CD4-positive, alpha-beta T cell (primary cell): ENCODE results near the gene MAST4. TPM values are rescaled to one million over a fixed set of nuclear protein-coding genes. Genes with fewer than 3 reads are reported as not detected.

Experiments used
- ATAC-seq: fragments of 200-7000 bp; cut with Tn5 transposase; one replicate; pipeline ENCODE4 v1.10.0; 2022; ENCODE audit warnings: mild to moderate bottlenecking; ENCODE audit not compliant: poor library complexity
- CTCF ChIA-PET: fragments of 350-600 bp; sonication (Branson Sonifier 250); formaldehyde crosslinking; loops from one replicate; lab custom pipeline; 2021; ENCODE audit warnings: antibody characterized with exemption, inconsistent platforms; lab: Charles Lee
- POLR2A ChIA-PET: fragments of 350-600 bp; sonication (Branson Sonifier 250); formaldehyde crosslinking; loops from one replicate; lab custom pipeline; 2021; ENCODE audit warnings: antibody characterized with exemption, inconsistent platforms; lab: Charles Lee
- DNase-seq, 14 experiments: peaks; one replicate each; pipeline ENCODE4 v3.0.0-alpha.2; 2013 to 2020; ENCODE audit warnings: mixed read lengths in 2 of 14
- H3K27ac ChIP-seq, 2 donors: one replicate each; pipeline versions ENCODE4 v1.5.1 to v1.7.0; 2013; ENCODE audit warnings: low read length in 2 of 2, low read depth in 1 of 2, mild to moderate bottlenecking in 1 of 2
- H3K27me3 ChIP-seq, 2 experiments: 1 replicate in 1 of 2; 2 replicates in 1 of 2; pipeline versions ENCODE4 v1.6.1 to v1.7.0; 2013; ENCODE audit warnings: low read length in 2 of 2, control low read depth in 1 of 2, mild to moderate bottlenecking in 1 of 2, moderate library complexity in 1 of 2; ENCODE audit not compliant: insufficient read depth in 2 of 2, control insufficient read depth in 1 of 2
- H3K36me3 ChIP-seq: one replicate; pipeline ENCODE4 v1.6.1; 2013; ENCODE audit warnings: low read length, control low read depth; ENCODE audit not compliant: insufficient read depth
- H3K4me1 ChIP-seq: one replicate; pipeline ENCODE4 v1.6.1; 2013; ENCODE audit warnings: low read length, control low read depth; ENCODE audit not compliant: insufficient read depth
- H3K4me3 ChIP-seq: one replicate; pipeline ENCODE4 v1.5.1; 2013; ENCODE audit warnings: mild to moderate bottlenecking, low read length, moderate library complexity
- H3K9me3 ChIP-seq, 2 experiments: 1 replicate in 1 of 2; 2 replicates in 1 of 2; pipeline versions ENCODE4 v1.6.1 to v1.7.0; 2013; ENCODE audit warnings: low read length in 2 of 2, mild to moderate bottlenecking in 2 of 2, control low read depth in 1 of 2, moderate library complexity in 1 of 2; ENCODE audit not compliant: control insufficient read depth in 1 of 2, insufficient read depth in 1 of 2
- H3K27ac Mint-ChIP-seq: one replicate; pipeline ENCODE4 v1.8.0; 2020; ENCODE audit warnings: mixed read lengths
- H3K27me3 Mint-ChIP-seq: one replicate; pipeline ENCODE4 v1.8.0; 2021; ENCODE audit warnings: mixed read lengths
- H3K36me3 Mint-ChIP-seq: one replicate; pipeline ENCODE4 v1.8.0; 2021; ENCODE audit warnings: low read depth, mixed read lengths
- H3K4me1 Mint-ChIP-seq: one replicate; pipeline ENCODE4 v1.8.0; 2021; ENCODE audit warnings: low read depth, mixed read lengths
- H3K4me3 Mint-ChIP-seq: one replicate; pipeline ENCODE4 v1.8.0; 2020; ENCODE audit warnings: mild to moderate bottlenecking, mixed read lengths
- H3K9me3 Mint-ChIP-seq: one replicate; pipeline ENCODE4 v1.8.0; 2020; ENCODE audit warnings: mixed read lengths
- CTCF ChIP-seq: fragments of 200-600 bp; IDR thresholded peaks from one replicate; pipeline ENCODE4 v1.8.0; 2022; ENCODE audit warnings: antibody characterized with exemption, mild to moderate bottlenecking
- intact Hi-C, 2 experiments: fragments of 100-400 bp; cut with DNase I in 1 of 2; cut with micrococcal nuclease in 1 of 2; formaldehyde crosslinking; loops; one replicate each; pipeline versions ENCODE4 v1.15.1 to v1.9.0; 2023 to 2025; cut with DNase I, micrococcal nuclease
- total RNA-seq, 174 experiments: library from RNA in 2 of 174; stranded (reverse) in 2 of 174; gene quantifications; one replicate each; pipeline ENCODE4 v1.2.3 and lab custom pipeline; 2021 to 2026

The MAST4 gene
- total RNA-seq, 2 experiments from 2014 or later, result 21.3 to 21.6 TPM

GRCh38 chr5:67047160-67047559 is 451.0 kb downstream of the MAST4 start:
- H3K4me1 ChIP-seq, result no peaks in the 10 kb centered on the region
- no peak for TF ChIP-seq CTCF
- ChIA-PET POLR2A (no interaction called here), CTCF (interaction anchor here (1.0 kb wide), 1 partner anchor 18 kb away, joined by 3 read pairs; no protein-coding TSS in a partner anchor)
- no peak overlapping the region for H3K27ac ChIP-seq
- ATAC-seq (no peak), DNase-seq (no peak)
- H3K36me3 ChIP-seq, result no peaks in the 10 kb centered on the region
- H3K27me3 ChIP-seq, result no peaks in the 10 kb centered on the region
- no peaks in the 10 kb centered on the region for H3K36me3 Mint-ChIP-seq
- H3K4me3 Mint-ChIP-seq, result no peak overlapping the region
- H3K4me3 ChIP-seq, result no peak overlapping the region
- H3K27ac Mint-ChIP-seq, result no peak overlapping the region
- no peaks in the 10 kb centered on the region for H3K9me3 ChIP-seq
- H3K4me1 Mint-ChIP-seq, result peaks cover 23% of the 10 kb centered on the region
- no peaks in the 10 kb centered on the region for H3K27me3 Mint-ChIP-seq
- intact Hi-C loops, result no loop called here
- no peaks in the 10 kb centered on the region for H3K9me3 Mint-ChIP-seq

- Mint-ChIP-seq H3K9me3 (no peaks in the 10 kb centered on the region), H3K36me3 (no peaks in the 10 kb centered on the region), H3K4me3 (no peak overlapping the region), H3K4me1 (peaks cover 22% of the 10 kb centered on the region), H3K27ac (no peak overlapping the region), H3K27me3 (no peaks in the 10 kb centered on the region)
- ATAC-seq (no peak), DNase-seq (no peak)
- H3K27me3 ChIP-seq, result no peaks in the 10 kb centered on the region
- ChIA-PET CTCF (interaction anchor here (1.0 kb wide), 1 partner anchor 18 kb away, joined by 3 read pairs; no protein-coding TSS in a partner anchor), POLR2A (no interaction called here)
- TF ChIP-seq CTCF, result no peak
- H3K9me3 ChIP-seq, result no peaks in the 10 kb centered on the region
- intact Hi-C loops, result no loop called here
- H3K36me3 ChIP-seq, result no peaks in the 10 kb centered on the region
- no peak overlapping the region for H3K4me3 ChIP-seq
- H3K27ac ChIP-seq, result no peak overlapping the region
- no peaks in the 10 kb centered on the region for H3K4me1 ChIP-seq
Measured at GRCh38 chr5:67047616-67048015, 451.4 kb downstream of the MAST4 start.

GRCh38 chr5:67050125-67050524 is 453.9 kb downstream of the MAST4 start:
- no peak for TF ChIP-seq CTCF
- Histone ChIP-seq H3K4me1 (no peaks in the 10 kb centered on the region), H3K36me3 (no peaks in the 10 kb centered on the region), H3K27me3 (no peaks in the 10 kb centered on the region), H3K27ac (no peak overlapping the region), H3K4me3 (no peak overlapping the region), H3K9me3 (no peaks in the 10 kb centered on the region)
- ATAC-seq (no peak), DNase-seq (no peak)
- Mint-ChIP-seq H3K36me3 (peaks cover 8% of the 10 kb centered on the region), H3K9me3 (no peaks in the 10 kb centered on the region), H3K27ac (no peak overlapping the region), H3K4me3 (no peak overlapping the region), H3K27me3 (no peaks in the 10 kb centered on the region), H3K4me1 (peaks cover 20% of the 10 kb centered on the region)
- intact Hi-C loops, result no loop called here
- ChIA-PET POLR2A (interaction anchor here (1.0 to 1.3 kb wide), 3 partner anchors 10 to 45 kb away, joined by 3 to 4 read pairs (median 3); no protein-coding TSS in a partner anchor), CTCF (no interaction called here)
